HEK293 (cell line): ENCODE results near the gene CLINT1.

Experiments used
- CTCF ChIP-seq: fragments of 450-650 bp; formaldehyde crosslinking; IDR thresholded peaks from 2 replicates; pipeline ENCODE4 v1.5.1; 2016; ENCODE audit warnings: missing biosample characterization, missing genetic modification characterization
- HOXD13 ChIP-seq: sonication (generic); formaldehyde crosslinking; IDR thresholded peaks from 2 replicates; pipeline ENCODE4 v1.8.0; 2022; ENCODE audit warnings: missing genetic modification reagents, borderline replicate concordance
- MEIS1 ChIP-seq: sonication (generic); formaldehyde crosslinking; IDR thresholded peaks from 2 replicates; pipeline ENCODE4 v1.8.1; 2022; ENCODE audit warnings: missing genetic modification reagents, mild to moderate bottlenecking, borderline replicate concordance
- OVOL3 ChIP-seq: fragments of 450-650 bp; formaldehyde crosslinking; IDR thresholded peaks from 2 replicates; pipeline ENCODE4 v1.5.1; 2016; ENCODE audit warnings: missing biosample characterization, missing genetic modification characterization
- PRDM2 ChIP-seq: fragments of 450-650 bp; formaldehyde crosslinking; IDR thresholded peaks from 2 replicates; pipeline ENCODE4 v1.5.1; 2016; ENCODE audit warnings: missing biosample characterization, missing genetic modification characterization, borderline replicate concordance
- YY1 ChIP-seq: fragments of 450-650 bp; formaldehyde crosslinking; IDR thresholded peaks from 2 replicates; pipeline ENCODE4 v1.5.1; 2018; ENCODE audit warnings: missing biosample characterization, missing genetic modification characterization
- ZBTB21 ChIP-seq: fragments of 450-650 bp; formaldehyde crosslinking; IDR thresholded peaks from 2 replicates; pipeline ENCODE4 v1.5.1; 2017; ENCODE audit warnings: missing biosample characterization, missing genetic modification characterization
- ZBTB6 ChIP-seq: fragments of 450-650 bp; formaldehyde crosslinking; IDR thresholded peaks from 2 replicates; pipeline ENCODE4 v1.5.1; 2017; ENCODE audit warnings: missing biosample characterization, missing genetic modification characterization
- ZEB2 ChIP-seq: fragments of 450-650 bp; formaldehyde crosslinking; IDR thresholded peaks from 2 replicates; pipeline ENCODE4 v1.5.1; 2016; ENCODE audit warnings: missing biosample characterization, missing genetic modification characterization
- ZFP37 ChIP-seq: fragments of 450-650 bp; formaldehyde crosslinking; IDR thresholded peaks from 2 replicates; pipeline ENCODE4 v1.5.1; 2016; ENCODE audit warnings: missing biosample characterization, missing genetic modification characterization
- ZFP41 ChIP-seq: fragments of 450-650 bp; formaldehyde crosslinking; IDR thresholded peaks from 2 replicates; pipeline ENCODE4 v1.5.1; 2016; ENCODE audit warnings: missing biosample characterization, missing genetic modification characterization, borderline replicate concordance
- ZFP69B ChIP-seq: fragments of 450-650 bp; formaldehyde crosslinking; IDR thresholded peaks from 2 replicates; pipeline ENCODE4 v1.5.1; 2016; ENCODE audit warnings: missing biosample characterization, missing genetic modification characterization
- ZNF138 ChIP-seq: fragments of 450-650 bp; formaldehyde crosslinking; IDR thresholded peaks from 2 replicates; pipeline ENCODE4 v1.5.1; 2016; ENCODE audit warnings: missing biosample characterization, missing genetic modification characterization, borderline replicate concordance
- ZNF148 ChIP-seq: fragments of 450-650 bp; formaldehyde crosslinking; IDR thresholded peaks from 2 replicates; pipeline ENCODE4 v1.5.0; 2017; ENCODE audit warnings: missing biosample characterization, missing genetic modification characterization, borderline replicate concordance
- ZNF155 ChIP-seq: fragments of 450-650 bp; formaldehyde crosslinking; IDR thresholded peaks from 2 replicates; pipeline ENCODE4 v1.5.1; 2016; ENCODE audit warnings: missing biosample characterization, missing genetic modification characterization
- ZNF157 ChIP-seq: fragments of 450-650 bp; formaldehyde crosslinking; IDR thresholded peaks from 2 replicates; pipeline ENCODE4 v1.5.1; 2016; ENCODE audit warnings: missing biosample characterization, missing genetic modification characterization
- ZNF184 ChIP-seq: fragments of 450-650 bp; IDR thresholded peaks from 2 replicates; pipeline ENCODE4 v1.5.1; 2018; ENCODE audit warnings: missing biosample characterization, mild to moderate bottlenecking, missing genetic modification characterization
- ZNF214 ChIP-seq: fragments of 450-650 bp; formaldehyde crosslinking; IDR thresholded peaks from 2 replicates; pipeline ENCODE4 v1.5.1; 2017; ENCODE audit warnings: missing biosample characterization, mild to moderate bottlenecking, missing genetic modification characterization, borderline replicate concordance
- ZNF280D ChIP-seq: fragments of 450-650 bp; formaldehyde crosslinking; IDR thresholded peaks from 2 replicates; pipeline ENCODE4 v1.5.1; 2016; ENCODE audit warnings: missing biosample characterization, missing genetic modification characterization
- ZNF366 ChIP-seq: fragments of 450-650 bp; formaldehyde crosslinking; conservative IDR thresholded peaks from 2 replicates; pipeline ENCODE4 v1.5.1; 2016; ENCODE audit warnings: missing biosample characterization, missing genetic modification characterization
- ZNF596 ChIP-seq: fragments of 450-650 bp; IDR thresholded peaks from 2 replicates; pipeline ENCODE4 v1.5.0; 2018; ENCODE audit warnings: missing biosample characterization, mild to moderate bottlenecking, missing genetic modification characterization, moderate library complexity
- ZNF624 ChIP-seq: fragments of 450-650 bp; formaldehyde crosslinking; IDR thresholded peaks from 2 replicates; pipeline ENCODE4 v1.5.1; 2017; ENCODE audit warnings: missing biosample characterization, missing genetic modification characterization
- ZNF776 ChIP-seq: fragments of 450-650 bp; formaldehyde crosslinking; IDR thresholded peaks from 2 replicates; pipeline ENCODE4 v1.5.0; 2017; ENCODE audit warnings: missing biosample characterization, missing genetic modification characterization, borderline replicate concordance
- ZNF830 ChIP-seq: fragments of 450-650 bp; IDR thresholded peaks from 2 replicates; pipeline ENCODE4 v1.5.0; 2018; ENCODE audit warnings: missing biosample characterization, missing genetic modification characterization, low read depth, mild to moderate bottlenecking, moderate library complexity

Gene CLINT1

GRCh38 chr5:157858527-157859226, at the start of gene CLINT1 (continued):
- TF ChIP-seq ZNF624 (tag by site-specific recombination), result no peak
- TF ChIP-seq YY1 (tag by site-specific recombination), result peak; percentile 68; the same call in 1 of the 2 replicates
- no peak for TF ChIP-seq ZNF148 (tag by site-specific recombination)
- TF ChIP-seq ZFP69B (tag by site-specific recombination), result no peak
- no peak for TF ChIP-seq ZBTB6 (tag by site-specific recombination)
- TF ChIP-seq MEIS1 (CRISPR knock-in tag), result no peak
- no peak for TF ChIP-seq ZNF830
- TF ChIP-seq CTCF (tag by site-specific recombination), result peak; percentile 61
- no peak for TF ChIP-seq ZNF157 (tag by site-specific recombination)
- TF ChIP-seq HOXD13 (CRISPR knock-in tag), result no peak
- TF ChIP-seq ZNF155 (tag by site-specific recombination), result no peak
- no peak for TF ChIP-seq ZNF138 (tag by site-specific recombination)
- no peak; the same call in 1 of the 2 replicates for TF ChIP-seq ZFP37 (tag by site-specific recombination)
- TF ChIP-seq ZFP41 (tag by site-specific recombination), result no peak
- TF ChIP-seq ZBTB21 (tag by site-specific recombination), result peak; percentile 25; the same call in 1 of the 2 replicates
- 0 out of 2 replicates have a peak, but pooled peaks have one; percentile 52 for TF ChIP-seq ZEB2 (tag by site-specific recombination)
- TF ChIP-seq ZNF596 (tag by site-specific recombination), result no peak
- no peak for TF ChIP-seq ZNF776 (tag by site-specific recombination)
- no peak for TF ChIP-seq ZNF366 (tag by site-specific recombination)
- no peak for TF ChIP-seq OVOL3
- TF ChIP-seq ZNF280D, result no peak
- no peak for TF ChIP-seq ZNF214 (tag by site-specific recombination)
- TF ChIP-seq ZNF184 (tag by site-specific recombination), result no peak
- TF ChIP-seq PRDM2 (tag by site-specific recombination), result no peak
